GM21576 (cell line): ENCODE data around the gene ZNF148.

Experiments
- ATAC-seq: cut with Tn5 transposase; IDR thresholded peaks from one replicate; pipeline ENCODE4 v1.9.1; 2021; ENCODE audit warnings: mild to moderate bottlenecking, moderate library complexity; ENCODE audit not compliant: unreplicated experiment

The ZNF148 gene

DNA sequence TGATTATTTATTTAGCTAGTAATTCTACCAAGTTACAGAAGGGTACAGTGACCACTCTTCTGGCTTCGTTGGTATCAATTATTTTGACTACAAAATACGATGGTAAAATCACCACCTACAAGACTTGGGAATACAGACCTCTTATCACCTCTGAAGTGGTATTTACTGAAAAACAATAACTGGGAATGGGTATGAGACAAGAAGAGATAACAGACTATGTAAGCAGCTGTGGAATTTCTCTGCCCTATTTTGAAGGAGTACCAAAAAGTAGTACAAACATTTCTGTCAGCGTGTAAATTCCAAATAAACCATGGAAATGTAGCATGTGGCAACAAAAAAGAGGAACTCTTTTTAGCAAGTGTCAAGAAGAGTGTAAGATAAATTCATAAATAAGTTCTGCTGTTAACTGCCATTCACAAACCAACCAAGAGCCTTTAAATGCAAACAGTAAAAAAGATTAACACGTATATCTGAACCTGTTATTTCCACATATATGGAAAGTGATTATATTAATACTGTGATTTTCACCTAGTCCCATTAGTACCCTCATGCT lies 85.6 kb downstream of the ZNF148 start:
- no peak for ATAC-seq

- ATAC-seq, result no peak
Measured at GRCh38 chr3:125287248-125287647, 87.9 kb downstream of the ZNF148 start.

DNA sequence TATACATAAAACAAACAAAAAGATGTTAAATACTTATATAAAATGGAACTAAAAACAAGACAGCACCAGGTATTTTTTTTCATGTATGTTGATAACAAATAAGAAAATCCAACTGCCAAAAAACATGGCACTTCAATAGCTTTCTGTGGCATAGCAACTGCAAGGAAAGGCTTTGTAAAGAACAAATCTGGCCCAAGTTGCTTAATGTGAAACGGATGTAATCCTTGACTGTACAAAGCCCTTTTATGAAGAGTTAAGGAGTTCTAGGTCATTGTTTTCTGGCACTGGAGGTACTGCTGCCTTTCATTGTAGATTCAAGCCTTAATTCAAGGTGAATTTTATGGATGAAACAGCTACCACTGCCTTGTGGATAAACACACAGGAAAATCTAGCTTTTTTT lies 93.7 kb downstream of the ZNF148 start:
- ATAC-seq, result no peak

DNA sequence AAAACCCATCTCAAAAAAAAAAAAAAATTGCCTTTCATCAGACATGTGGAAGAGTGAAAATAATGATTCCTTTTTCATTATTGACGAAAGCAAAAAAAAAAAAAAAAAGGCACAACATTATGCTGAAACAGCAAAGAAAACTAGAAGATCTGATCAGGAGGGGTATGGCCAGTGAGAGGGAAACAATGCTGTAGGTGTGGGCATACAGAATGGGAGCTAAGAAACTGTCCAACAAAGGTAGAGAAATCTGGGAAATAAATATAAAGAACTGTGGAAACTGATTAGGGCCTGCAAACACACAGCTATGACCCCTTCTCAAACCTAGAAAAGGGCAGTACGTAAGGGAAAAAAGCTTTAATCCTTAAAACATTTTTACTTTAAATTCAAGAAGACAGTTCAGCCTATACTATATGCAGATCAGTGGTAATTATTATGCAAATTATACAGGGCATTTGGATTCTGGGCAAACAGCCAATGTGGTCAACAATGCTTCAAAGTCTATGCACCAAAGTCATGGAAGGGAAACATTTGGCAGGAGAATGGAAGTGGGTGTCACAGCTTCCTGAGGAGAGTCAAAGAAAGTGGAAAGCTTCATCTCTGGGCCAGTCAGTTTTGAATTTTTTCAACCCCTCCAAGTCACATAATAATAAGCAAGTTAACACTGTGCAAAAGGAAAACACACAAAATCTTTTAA lies 94.3 kb downstream of the ZNF148 start:
- no peak for ATAC-seq

- ATAC-seq, result no peak
Measured at GRCh38 chr3:125278155-125278554, 97.0 kb downstream of the ZNF148 start.

GRCh38 chr3:125271127-125271526 lies 104.0 kb downstream of the ZNF148 start:
- ATAC-seq, result no peak

DNA sequence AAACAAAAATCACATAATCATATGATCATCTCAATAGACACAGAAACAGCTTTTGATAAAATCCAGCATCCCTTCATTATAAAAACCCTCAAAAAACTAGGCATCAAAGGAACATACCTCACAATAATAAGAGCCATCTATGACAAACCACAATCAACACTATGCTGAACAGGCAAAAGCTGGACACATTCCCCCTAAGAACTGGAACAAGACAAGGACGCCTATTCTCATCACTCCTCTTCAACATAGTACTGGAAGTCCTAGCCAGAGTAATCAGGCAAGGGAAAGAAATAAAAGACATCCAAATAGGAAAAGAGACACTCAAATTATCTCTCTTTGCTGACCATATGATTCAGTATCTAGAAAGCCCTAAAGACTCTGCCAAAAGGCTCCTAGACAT lies 107.7 kb downstream of the ZNF148 start:
- ATAC-seq, result no peak

DNA sequence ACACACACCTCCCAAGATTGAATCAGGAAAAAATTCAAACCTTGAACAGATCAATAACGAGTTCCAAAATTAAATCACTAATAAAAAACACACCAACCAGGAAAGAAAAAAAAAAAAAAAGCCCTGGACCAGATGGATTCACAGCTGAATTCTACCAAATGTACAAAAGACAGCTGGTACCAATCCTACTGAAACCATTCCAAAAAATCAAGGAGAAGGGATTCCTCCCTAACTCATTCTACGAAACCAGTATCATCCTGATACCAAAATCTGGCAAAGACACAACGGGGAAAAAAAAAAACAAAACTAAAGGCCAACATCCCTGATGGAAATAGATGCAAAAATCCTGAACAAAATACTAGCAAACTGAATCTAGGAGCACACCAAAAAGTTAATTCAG lies 108.2 kb downstream of the ZNF148 start:
- no peak for ATAC-seq

- ATAC-seq, result no peak
Measured at GRCh38 chr3:125262161-125262560, 113.0 kb downstream of the ZNF148 start.

- no peak for ATAC-seq
Measured at GRCh38 chr3:125261031-125261430, 114.1 kb downstream of the ZNF148 start.

- ATAC-seq, result no peak
Measured at GRCh38 chr3:125260158-125260557, 115.0 kb downstream of the ZNF148 start.

DNA sequence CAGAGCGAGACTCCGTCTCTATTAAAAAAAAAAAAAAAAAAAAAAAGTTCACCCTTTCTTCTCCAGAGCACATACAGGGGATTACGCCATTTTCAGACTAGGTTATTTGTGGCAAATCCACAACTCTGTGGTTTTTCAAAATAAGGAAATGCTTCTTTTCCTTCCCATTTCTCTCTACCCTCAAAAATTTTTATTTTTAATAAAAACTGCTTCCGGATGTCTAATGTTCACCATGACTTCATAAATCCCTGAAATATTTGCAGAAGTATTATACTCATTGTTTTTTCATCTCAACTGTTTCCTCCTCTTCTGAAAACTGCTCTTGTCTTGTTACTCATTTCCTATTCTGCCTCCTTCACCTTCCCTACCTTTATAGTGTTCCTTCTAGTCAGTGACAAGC lies 117.6 kb downstream of the ZNF148 start:
- no peak for ATAC-seq

DNA sequence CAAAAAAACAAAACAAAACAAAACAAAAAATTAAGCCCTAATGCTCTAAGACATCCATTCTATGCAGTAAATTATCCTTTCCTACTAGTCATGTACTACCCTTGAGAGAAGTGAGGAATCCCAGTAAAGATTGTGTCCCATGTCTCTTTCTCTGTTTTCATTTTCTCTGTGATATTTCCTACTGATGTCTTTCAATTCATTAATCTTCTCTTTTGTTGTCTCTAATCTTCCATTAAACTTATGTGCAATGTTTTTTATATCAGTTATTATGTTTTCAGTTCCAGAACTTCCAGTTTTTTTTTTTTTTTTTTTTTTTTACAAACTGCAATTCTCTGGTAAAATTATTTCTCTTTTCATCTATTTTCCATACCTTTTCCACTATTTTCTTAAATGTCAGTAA lies 118.5 kb downstream of the ZNF148 start:
- ATAC-seq, result no peak

DNA sequence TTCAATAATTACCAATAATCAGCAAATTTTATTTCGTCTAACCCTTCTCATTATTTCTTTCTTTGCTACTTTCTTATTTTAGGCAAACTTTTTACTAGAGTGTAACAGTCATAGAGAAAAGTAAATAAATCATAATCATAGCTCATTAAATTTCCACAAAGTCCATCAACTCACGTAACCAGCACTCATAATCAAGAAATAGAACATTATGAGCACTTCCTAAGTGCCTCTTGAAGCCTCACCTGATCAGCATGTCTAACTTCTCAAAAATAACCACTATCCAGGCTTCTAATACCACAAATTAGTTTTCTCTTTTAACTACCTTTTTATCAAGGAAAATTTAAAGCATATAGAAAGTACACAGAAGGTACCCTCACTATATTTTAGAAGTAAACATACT lies 124.2 kb downstream of the ZNF148 start:
- no peak for ATAC-seq

DNA sequence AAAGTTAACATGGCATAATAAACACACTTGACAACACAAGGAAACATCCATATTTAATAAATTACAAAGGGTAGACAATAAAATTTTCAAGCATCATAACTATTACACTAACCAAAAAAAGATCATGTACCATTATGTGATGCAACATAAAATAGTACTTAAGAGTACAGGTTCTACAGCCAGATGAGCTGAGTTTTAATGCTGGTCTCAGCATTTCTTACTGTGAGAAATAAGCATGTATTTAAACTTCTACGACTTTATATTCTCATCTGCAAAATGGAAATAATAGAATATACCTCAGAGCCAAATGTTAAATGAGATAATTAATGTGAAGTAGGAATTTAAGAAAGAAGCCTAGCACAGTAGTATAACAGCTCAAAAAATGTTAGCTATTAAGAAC lies 128.9 kb downstream of the ZNF148 start:
- ATAC-seq, result no peak

DNA sequence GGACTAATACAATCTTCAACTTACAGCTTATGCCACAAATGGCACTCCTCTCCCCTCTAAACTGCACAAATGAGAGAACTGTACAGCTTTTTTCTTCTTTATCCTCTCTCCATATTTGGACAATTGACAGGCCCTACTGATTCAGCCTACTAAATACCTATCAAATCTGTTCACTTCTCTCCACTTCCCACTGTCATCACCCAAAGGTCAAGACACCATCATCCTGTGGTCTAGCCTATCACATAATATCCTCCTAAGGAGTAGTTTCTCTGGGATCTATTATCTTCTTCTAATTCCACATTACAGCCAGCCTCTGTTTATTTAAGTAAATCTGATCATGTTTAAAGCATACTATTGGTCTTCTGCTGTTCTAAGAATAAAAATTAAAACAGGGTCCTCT lies 129.6 kb downstream of the ZNF148 start:
- ATAC-seq, result no peak

GRCh38 chr3:125240496-125240895 lies 134.6 kb downstream of the ZNF148 start:
- no peak for ATAC-seq

- ATAC-seq, result no peak
Measured at GRCh38 chr3:125239266-125239665, 135.9 kb downstream of the ZNF148 start.

DNA sequence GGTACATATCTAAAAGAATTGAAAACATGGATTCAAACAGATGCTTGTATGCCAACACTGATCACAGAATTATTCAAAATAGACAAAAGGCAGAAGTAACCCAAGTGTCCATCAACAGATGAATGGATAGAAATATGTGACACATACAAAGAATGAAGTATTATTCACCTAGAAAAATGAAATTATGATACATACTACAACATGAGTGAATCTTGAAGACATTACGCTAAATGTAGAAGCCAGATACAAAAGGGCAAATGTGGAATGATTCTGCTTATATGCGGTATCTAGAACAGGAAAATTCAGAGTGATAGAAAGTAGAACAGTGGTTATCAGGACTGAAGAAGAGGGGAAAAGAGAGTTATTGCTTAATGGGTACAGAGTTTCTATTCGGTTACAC lies 136.4 kb downstream of the ZNF148 start:
- ATAC-seq, result no peak

- ATAC-seq, result no peak
Measured at GRCh38 chr3:125236331-125236903, 138.7 kb downstream of the ZNF148 start.

- no peak for ATAC-seq
Measured at GRCh38 chr3:125234831-125235230, 140.3 kb downstream of the ZNF148 start.

DNA sequence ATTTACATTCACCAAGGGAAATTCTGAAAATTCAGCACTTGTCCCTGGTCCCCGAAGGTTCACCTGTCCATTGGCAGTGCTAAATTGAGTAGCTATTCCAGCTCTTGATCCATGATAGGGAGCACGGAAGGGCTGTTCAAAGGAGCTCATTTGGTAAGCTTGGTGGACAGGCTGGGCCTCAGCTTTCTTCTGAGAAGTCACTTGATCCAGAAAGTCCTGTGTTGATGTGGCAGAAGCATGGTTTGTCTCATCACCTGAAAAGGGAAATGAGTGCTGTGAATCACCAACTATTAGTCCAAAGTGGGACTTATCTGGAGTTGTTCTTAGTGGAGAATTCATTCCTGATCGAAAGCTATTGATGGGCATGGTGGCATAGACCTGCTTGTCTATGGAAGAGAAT lies 142.7 kb downstream of the ZNF148 start:
- no peak for ATAC-seq

DNA sequence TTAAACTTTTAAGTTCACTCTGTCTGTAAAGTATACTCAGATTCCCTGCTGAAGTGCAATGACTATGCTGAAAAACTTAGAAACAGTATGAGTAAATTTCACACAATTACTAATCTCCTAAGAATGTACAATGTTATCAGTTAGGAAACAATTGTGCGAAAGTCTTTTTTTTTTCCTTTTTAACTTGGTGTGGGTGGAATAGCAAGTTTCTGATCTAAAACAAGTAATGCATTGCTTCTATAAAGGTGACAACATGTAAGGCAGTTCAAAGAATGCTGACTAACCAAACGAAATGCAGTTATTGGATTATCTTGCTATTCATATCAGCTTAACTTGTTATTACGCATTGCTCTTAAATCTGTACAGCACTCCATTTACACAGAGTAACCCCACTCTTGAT lies 143.2 kb downstream of the ZNF148 start:
- no peak for ATAC-seq
